Fibroblast of villous mesenchyme (primary cell): ENCODE data around the gene SSH2. TPM values are rescaled to one million over a fixed set of nuclear protein-coding genes. Genes with fewer than 3 reads are reported as not detected.

Experiments
- DNase-seq: peaks from one replicate; pipeline ENCODE4 v3.0.0-alpha.2; 2010; ENCODE audit warnings: low read depth
- H3K4me3 ChIP-seq: 2 replicates; pipeline ENCODE4 v1.5.1; 2011; ENCODE audit warnings: low read depth, mild to moderate bottlenecking, low read length
- total RNA-seq: library from RNA; depleted of rRNA; stranded (reverse); fragments of >200 nt; gene quantifications from 2 replicates; pipeline ENCODE4 v1.2.3, GENCODE V29; 2012
- TF ChIP-seq, protein P1 (sequence below): IDR thresholded peaks from 2 replicates; pipeline ENCODE4 v1.5.1; 2012; ENCODE audit warnings: low read depth, mild to moderate bottlenecking, low read length; ENCODE audit not compliant: insufficient read depth

The SSH2 gene
- total RNA-seq, 1 donor: 19.0 TPM

DNA sequence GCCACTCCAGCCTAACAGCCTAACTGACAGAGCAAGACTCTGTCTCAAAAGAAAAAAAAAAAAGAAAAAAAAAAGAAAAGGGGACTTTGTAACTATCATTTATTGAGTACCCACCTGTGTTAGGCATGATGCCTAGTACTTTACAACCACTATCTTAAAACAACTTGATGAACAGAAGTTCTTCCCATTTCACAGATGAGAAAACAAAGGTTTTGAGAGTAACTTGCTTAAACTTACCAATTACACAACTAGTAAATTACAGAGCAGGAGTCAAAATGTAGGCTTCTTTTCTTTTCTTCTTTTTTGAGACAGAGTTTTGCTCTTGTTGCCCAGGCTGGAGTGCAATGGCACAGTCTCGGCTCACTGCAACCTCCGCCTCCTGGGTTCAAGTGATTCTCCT is 210.6 kb downstream of the SSH2 start:
- TF ChIP-seq, protein P1, sequence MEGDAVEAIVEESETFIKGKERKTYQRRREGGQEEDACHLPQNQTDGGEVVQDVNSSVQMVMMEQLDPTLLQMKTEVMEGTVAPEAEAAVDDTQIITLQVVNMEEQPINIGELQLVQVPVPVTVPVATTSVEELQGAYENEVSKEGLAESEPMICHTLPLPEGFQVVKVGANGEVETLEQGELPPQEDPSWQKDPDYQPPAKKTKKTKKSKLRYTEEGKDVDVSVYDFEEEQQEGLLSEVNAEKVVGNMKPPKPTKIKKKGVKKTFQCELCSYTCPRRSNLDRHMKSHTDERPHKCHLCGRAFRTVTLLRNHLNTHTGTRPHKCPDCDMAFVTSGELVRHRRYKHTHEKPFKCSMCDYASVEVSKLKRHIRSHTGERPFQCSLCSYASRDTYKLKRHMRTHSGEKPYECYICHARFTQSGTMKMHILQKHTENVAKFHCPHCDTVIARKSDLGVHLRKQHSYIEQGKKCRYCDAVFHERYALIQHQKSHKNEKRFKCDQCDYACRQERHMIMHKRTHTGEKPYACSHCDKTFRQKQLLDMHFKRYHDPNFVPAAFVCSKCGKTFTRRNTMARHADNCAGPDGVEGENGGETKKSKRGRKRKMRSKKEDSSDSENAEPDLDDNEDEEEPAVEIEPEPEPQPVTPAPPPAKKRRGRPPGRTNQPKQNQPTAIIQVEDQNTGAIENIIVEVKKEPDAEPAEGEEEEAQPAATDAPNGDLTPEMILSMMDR: no peak
- DNase-seq: no peak
- no peak overlapping the region for H3K4me3 ChIP-seq

DNA sequence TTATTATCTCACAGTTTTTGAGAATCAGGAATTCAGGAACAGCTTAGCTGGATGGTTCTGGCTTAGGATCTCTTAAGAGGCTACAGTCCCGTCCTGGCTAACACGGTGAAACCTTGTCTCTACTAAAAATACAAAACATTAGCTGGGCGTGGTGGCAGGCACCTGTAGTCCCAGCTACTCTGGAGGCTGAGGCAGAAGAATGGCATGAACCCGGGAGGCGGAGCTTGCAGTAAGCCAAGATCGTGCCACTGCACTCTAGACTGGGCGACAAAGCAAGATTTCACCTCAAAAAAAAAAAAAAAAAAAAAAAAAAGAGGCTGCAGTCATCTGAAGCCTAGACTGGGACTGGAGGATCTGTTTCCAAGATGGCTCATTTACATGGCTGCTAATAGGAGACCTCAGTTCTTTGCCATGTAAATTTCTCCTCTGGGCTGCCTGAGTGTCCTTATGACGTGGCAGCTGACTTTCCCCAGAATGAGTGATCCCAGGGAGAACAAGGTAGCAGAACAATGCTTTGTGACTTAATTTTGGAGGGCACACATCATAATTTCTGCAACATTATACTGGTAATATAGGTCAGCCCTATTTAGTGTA is 211.5 kb downstream of the SSH2 start:
- TF ChIP-seq, protein P1: no peak
- DNase-seq: no peak
- H3K4me3 ChIP-seq: no peak overlapping the region

DNA sequence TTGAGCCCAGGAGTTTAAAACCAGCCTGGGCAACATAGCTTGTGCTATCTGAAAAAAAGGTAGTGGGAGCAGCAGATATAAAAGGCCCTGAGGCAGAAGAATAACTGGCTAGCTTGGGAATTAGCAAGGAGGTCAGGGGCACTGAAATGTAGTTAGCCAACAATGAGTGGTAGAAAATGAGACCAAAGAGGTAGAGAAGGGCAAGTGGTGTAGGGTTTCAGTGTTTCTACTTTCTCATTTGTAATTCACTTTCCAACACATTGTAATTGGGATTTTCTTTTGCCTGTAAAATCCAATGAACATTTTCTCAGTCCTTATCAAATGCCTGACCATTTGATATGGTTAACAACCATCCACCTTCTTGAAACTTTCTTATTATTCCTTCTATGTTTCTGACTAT is 212.2 kb downstream of the SSH2 start:
- no peak for DNase-seq
- no peak overlapping the region for H3K4me3 ChIP-seq
- TF ChIP-seq, protein P1: no peak

DNA sequence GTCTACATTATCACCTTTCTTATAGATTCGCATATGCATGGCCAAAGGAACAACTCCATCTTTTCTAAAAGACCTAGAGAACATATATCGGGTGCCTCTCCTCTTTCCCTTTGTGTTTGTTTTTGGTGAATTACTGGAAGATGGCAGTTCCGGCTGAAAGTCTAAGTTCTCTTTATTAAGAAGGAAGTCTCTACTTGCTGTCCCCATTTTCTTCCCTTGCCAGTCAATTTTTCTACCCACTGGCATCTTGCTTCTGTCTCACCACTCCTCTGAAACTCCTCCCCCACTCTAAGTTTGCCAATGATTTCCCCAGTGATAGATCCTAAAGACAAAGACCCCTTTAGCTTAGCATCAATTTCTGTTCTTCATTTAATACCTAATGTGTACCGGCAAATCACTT is 213.5 kb downstream of the SSH2 start:
- TF ChIP-seq, protein P1: no peak
- DNase-seq: no peak
- no peak overlapping the region for H3K4me3 ChIP-seq

- TF ChIP-seq, protein P1: no peak
- no peak for DNase-seq
- H3K4me3 ChIP-seq: no peak overlapping the region
These were observed 214.3 kb downstream of the SSH2 start for GRCh38 chr17:29715680-29716079.

DNA sequence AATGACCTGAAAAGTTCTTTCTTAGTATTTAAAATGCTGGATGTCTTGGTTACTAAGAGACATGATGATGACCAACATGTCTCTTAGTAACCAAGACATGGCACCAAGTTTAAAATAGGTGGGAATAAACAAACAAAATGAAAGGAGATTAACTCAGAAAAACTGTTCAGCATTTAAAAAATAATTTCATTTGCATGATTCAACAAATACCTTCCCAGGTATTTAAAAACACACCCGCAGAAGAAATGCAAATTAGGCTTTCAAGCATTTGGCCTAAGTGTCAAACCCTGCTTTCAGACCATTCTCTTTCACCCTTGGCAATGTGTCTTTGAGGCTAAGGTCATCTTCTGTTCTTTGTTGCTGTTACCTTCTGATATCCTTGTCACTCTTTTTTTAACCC is 215.9 kb downstream of the SSH2 start:
- no peak for DNase-seq
- TF ChIP-seq, protein P1: no peak
- no peak overlapping the region for H3K4me3 ChIP-seq

GRCh38 chr17:29713626-29714025 is 216.4 kb downstream of the SSH2 start:
- DNase-seq: no peak
- TF ChIP-seq, protein P1: no peak
- H3K4me3 ChIP-seq: no peak overlapping the region
